ENCODE results near the gene ADARB2.
A peak's percentile ranks its signal among the peaks of the same experiment; 100 is the strongest.

ADARB2 gene

DNA sequence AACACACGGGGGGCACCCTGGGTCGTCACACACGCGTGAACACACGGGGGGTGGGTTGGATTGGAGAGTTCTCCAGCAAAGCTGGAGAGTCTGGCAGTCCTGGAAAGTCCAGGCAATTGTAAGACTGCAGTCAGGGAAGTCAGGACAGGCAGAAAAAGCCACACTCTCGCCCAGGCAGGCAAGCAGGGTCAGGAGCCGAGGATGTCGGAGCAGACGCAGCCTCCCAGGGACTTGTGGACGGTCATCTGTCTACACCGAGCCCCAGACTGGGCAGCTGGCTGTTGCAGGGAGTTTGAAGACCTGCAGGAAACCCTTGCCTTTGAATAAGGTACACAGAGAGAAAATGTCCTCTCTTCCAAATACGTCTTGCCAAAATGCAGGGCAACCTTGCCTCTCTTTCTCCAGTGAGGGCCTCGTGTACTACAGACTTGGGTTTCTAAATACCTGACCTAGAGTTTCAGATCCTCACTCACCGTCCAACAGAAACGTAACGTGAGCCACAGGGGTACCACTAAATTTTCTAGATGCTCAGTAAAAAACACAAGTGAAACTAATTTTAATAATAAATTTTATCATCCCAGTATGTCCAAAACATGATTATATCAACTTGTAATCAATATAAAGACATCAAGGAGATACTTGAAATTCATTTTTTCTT lies 176.7 kb downstream of the ADARB2 start:
- no peak for DNase-seq

DNA sequence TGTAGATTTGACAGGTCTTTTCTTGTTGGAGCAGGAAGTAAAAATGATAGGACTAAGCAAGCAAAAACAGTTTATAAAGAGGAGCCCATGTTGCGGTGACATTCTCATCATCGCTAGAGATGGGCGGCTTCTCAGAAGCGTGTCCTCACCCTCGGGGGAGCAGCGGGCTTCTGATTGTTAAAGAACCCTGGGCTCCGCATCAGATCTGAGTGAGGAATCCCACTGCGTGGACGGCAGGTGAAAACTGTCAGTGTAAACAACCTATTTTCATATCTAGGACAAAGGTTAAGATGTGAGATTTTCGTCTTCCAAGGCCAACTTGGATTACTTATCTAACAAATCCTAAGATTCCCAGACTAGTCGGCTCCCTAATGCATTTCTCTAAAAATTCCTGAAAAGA lies 177.6 kb downstream of the ADARB2 start:
- DNase-seq: no peak

DNA sequence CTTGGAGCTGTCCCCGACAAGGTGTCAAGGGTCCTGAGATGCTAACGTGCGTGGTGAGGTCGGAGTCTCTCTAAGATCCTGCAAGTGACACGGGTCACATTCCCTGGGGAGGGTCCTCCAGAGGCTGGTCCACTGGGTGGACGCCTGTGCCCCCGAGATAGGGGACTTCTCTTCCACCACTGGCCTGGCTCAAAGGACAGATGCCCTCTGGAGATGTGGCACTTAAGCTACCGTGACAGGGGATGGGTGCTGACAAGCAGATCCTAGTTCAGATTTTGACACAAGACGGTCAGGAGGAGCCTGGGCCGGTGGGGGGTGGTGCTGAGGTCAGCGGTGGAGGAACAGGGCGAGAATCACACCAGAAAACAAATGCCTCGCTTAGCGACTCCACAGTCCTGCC lies 178.0 kb downstream of the ADARB2 start:
- DNase-seq: no peak

DNA sequence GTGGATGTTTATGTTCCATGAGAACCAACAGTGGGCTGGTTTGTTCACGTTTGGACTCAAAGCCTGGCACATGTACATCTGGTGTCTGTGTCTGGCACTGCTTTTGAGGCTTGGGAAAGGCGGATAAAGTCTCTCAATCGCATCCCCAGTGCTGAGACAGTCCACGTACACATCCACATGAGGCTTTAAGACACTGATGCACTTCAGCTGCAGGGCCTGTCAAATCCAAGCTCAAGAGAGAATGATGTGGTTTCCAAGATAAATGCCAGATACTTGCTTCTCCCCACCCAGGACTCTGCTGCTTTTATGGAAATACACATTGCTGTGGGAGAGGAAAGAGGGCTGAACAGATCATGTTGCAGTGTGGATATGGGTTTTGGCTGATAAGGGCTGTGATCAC lies 178.4 kb downstream of the ADARB2 start:
- DNase-seq: no peak

DNA sequence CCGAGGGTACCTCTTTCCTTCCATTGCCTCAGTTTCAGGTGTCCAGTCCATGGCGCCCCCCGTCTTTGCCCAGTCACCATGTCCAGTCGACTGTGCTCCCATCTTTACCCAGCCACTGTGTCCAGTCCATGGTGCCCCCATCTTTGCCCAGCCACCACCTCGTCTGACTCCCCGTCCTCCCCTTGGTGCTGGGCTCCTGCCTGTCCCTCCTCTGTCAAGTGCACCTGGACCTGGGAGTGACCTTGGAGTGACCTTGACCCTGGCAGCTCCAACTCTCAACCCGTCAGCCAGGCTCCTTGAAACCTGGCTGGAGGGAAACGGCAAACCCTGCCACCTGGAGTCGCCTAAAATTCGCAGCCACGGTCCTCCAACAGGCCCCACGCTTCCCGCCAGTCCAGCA lies 180.2 kb downstream of the ADARB2 start:
- DNase-seq: no peak

DNA sequence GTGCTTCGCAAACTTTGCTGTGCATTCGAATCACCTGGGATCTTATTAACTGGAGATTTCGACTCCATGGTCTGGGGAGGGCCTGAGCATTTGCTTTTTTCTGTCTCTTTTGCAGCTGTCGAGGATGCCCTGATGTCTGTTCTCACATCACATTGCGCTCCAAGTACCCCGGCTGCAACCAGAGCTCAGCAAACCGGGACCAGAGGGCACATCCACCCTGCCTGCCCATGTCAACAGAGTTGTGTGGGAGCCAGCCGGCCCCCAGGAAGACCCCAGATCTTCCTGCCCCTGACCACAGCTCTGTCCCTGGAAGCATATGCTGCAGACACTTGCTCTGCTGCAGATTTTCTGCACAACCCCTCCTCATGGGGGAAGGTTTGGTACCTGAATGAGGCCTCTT lies 180.8 kb downstream of the ADARB2 start:
- DNase-seq: no peak

DNA sequence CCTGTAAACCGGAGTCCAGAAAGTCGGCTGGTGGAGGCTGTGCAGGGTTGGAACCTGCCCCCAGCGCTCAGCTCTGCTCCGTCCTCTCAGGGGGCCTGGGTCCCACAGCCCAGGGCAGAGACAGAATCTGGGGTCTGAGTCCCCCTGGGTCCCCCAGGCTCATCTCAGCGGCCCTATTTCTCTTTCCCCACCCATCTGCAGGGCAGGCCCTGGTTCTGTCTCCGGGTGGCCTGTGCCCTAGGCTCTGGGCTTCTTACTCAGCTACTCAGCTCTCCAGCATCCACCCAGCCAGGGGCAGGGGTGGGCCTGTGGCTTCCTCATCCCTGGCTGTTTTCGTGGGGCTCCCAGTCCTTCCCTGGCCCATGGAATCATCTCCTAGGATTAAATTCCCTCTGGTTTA lies 183.4 kb downstream of the ADARB2 start:
- no peak for DNase-seq

DNA sequence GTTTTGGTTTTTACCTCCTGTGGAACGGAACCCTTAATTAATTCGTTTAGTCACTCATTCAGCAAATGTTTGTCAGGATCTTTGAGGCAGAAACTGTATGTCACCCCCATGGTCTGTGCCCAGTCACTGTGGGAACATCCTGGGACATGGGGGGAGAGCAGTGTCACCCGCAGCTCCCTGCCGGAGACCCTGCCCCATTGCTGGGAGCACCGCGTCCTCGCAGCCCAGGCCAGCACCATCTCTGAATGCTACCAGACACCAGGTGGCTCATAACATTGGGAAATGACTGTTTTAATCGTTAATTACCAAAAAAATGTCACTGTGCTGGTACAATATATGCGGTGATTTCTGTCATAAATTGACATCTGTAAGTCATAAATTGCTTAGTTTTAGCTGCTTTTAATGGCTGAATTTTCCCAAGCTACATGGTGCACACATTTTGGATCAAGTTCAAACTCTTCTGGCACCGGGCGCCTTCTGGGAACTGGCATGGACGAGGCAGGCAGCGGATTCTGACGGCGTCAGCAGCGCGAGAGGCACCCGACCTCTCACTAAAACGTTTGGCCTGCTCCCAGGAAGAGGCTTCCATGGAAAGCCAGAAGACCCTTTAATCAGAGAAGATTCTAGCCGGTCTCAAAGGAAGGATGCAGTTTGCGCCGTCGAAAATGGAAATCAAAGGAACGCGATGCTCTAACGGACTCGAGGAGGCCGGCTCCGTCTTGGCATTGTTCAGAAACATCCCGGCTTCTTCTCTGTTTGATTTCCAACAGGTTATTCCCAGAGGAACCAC lies 184.2 kb downstream of the ADARB2 start:
- no peak for DNase-seq

DNA sequence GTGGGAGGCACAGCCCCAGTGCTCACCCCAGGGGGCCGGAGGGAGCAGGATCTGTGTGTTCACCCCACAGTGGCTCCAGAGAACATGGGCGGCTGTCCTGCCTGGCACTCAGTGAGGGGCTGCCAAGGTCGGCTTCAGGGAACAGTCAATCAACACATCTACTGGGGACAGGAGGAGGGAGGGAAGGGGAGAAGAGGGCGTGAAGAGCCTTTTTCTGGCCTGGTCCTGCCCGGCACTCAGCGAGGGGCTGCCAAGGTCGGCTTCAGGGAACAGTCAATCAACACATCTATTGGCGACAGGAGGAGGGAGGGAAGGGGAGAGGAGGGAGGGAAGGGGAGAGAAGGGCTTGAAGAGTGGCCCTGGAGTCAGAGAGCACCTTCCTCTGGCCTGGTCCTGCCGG lies 184.9 kb downstream of the ADARB2 start:
- DNase-seq: no peak

DNA sequence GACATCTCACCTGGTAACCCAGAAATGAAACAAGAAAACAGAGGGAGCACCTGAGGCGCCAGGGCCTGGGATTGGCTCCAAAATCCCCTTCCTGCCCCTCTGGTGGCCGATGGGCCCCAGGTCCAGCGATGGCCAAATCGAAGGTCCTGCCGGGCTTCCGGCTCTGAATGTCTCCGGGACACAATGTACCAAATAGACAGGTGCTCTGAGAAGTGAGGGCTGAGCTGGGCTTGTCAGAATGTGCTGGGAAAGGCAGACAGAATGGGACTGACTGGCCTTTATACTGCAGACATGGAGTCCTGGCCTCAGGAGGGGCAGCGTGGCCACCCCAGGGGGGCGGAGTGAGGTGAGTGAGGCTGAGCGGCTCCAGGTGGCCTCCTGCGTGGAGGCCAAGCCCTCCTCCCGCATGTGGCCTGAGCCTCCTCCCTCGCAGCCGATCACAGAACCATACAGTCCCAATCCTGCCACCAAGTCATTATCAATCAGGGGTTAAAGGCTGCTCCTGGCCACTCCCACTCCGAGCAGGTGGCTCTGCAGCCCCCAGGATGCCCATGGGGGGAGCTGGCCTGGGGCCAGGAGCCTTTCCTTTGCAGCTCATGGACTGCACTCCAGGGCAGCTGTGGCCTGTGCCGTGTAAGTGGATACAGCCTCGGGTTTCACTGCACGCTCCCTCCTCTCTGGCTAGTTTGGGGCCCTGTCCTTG lies 185.5 kb downstream of the ADARB2 start:
- peak; percentile 47 to 60 (median 52) for DNase-seq

DNA sequence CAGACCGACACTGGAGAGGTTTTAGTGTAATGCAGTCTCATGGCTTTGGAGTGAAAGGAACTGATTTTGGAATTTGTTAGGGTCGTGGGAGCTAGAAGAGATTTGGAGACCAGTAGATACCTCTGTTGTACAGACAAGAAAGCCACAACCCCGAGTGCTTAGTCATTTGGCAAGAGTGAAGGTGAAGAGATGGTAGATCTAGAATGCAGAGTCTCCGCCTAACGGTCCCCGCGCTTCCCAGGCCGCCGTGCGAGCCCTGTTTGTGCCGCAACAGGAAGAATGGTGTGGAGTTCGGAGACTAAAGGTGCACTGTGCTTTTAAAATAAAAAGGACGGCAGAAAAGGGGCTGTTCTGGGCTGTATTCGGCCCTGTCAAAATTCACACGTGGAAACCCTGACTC lies 186.7 kb downstream of the ADARB2 start:
- no peak for DNase-seq

DNA sequence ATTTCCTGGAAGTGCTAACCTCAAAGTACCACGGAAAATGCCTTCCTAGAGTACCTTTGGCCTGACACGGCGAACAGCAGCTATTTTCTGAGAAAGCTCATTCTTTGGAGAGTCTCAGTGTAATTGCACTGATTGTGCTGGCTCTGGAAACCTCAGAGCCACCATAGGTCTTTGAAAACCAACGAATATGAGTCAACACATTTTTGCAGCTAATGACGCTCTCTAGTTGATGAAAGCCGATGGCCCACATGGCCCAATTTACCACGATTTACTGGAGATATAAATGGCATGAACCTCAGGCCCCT lies 187.1 kb downstream of the ADARB2 start:
- DNase-seq: peak in 1 of 3 experiments; percentile 77

DNA sequence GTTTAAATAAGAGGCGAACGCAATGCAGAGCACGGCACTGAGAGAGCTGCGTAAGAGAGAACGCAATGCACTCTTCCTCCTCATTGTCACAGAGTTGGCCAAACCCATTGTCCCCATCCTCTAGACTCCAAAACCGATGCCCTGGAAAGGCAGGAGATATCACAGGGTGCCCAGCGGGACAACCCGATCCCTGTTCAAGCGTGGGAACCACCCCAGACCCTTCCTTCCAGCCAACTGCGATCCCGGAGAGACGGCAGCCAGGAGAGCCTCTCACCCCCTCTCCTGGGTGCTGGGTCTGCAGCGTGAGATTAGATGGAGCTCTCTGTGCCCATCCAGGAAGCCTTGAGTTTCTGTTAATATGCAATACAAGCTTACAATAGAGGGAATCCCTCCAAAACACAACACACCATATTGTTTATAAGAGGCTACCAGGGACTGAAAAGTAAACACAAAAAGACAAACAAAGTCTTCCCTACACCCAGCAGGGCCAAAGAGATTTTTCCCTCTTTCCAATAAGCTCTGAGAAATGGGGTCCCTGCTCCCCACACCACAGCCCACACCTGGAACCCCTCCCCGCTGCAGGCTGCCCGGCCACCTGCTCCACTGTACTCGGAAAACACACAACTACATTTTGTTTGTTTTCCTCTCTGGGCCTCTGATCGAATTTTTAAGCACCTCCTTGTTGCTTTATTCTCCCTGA lies 187.6 kb downstream of the ADARB2 start:
- peak in 2 of 3 experiments; percentile 2 to 33 for DNase-seq

DNA sequence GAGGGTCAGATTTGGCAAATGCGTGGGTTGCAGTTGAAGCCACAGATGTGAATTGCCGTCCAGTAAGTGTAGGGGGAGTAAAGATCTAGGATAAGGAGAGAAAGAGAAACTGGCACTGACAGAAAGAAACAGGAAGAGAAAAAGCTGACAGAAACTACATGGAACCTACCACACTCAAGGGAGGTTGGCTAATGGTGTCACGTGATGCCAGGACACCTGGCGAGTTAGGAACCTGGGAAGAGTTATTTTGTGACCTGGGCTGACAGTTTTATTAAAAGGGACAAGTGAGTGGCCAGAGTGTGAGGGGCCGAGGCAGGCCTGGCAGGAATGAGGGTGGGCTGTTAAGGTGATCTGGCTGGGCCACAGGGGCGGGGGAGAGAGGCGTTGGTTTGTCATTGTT lies 188.7 kb downstream of the ADARB2 start:
- DNase-seq: no peak

DNA sequence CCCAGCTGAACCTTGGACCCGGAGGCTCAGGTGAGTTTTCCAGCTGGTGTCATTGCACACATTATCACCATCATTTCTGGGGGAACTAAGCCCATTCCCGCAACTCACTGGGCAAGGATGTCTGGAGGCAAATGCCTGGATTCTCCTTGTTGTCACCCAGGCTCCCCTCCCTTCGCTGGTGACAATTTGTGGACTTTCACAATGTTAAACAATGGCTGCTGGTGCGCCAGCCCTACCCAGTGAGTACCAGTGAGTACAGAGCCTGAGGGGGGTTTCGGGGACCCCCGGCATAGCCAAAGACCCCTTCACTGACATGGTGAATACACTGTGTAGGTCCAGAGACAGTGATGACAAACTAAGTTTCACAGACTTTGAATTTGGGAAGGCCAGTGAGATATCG lies 189.2 kb downstream of the ADARB2 start:
- DNase-seq: no peak

DNA sequence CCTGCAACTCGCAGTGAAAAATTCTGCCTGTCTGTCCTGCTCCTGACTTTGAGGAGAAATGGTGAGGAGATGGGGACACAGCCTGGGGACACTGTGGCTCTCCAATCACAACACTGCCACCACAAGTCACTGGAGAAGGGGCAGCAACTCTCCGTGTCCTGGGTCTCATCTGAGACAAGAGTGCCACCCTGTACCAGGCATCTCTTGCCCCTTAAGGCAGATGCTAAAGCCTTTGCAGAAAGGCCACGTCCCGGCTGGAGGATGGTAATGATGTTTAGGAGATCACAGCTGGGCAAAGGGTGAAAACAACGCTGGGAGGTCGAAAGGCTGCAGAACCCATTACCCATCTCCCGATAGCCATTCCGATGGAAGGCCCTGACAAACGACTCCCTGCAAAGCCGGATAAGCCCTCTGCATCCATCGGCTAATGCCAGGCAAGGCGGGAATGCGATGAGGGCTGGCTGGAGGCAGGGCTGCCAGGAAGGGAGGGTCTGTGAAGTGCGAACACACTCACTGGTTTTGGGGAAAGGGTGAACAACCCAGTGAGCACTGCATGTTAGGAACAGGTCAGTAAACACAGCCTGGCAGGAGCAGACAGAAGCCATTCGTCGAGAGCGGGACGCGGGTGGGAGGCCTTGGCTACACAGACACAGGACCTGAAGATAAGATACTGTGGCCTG lies 190.8 kb downstream of the ADARB2 start:
- DNase-seq: no peak

DNA sequence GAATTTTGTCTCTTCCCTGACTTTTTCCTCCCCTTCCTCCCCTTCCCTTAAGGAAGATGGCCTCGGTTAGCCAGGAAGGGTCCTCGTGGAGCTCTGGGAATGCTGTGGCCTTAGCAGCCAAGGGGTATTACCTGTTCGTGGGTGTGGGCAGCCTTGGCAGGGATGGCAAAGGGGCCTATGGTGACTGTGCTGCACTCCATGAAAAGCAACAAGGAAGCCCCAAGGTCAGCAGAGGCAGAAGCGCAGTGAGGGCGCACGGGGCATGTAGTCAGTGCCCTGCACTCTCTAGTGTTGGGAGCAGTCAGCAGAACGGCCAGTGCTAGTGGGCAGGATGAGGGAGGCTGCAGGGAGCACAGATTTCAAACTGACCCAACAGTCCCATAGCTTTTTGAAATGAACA lies 191.8 kb downstream of the ADARB2 start:
- no peak for DNase-seq

DNA sequence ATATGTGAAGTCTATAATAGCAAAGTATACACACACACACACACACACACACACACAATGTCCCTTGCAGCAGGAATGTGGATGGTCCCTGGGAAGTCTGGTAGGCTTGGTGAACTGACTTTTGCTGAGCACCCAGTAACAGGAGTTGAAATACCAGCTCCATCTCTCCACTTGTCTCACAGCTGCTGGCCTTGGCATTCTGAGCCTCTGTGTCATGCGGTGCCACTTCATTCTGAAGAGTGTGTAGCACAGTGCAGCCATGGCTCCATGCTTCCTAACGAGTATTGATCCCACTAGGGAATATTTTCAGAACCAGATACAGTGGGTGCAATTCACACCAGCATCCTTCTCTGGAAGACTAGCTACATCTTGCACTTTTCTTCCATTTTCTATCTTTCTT lies 192.4 kb downstream of the ADARB2 start:
- peak in 2 of 3 experiments; percentile 14 to 62 for DNase-seq

DNA sequence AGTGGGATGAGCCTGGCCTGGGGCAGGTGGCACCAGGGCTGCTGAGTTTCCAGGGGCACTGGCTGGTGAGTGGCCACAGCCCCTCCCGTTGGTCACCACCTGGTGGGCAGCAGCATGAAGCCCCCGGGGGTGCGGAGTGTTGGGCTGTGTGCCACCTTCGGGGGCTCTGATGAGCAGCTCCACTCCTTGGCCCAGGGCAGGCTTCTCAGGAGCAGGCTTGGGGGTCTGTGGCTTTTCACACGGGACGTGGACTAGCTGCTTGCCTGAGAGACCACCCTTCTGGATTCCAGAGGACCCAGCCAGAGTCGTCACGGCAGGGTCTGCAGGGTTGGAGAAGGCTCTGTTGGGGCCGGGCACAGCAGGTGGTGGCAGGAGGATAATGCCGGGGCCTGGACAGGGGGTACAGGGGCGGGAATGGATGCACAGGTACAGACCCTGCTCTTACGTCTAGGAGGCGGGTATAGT lies 193.1 kb downstream of the ADARB2 start:
- DNase-seq: no peak

DNA sequence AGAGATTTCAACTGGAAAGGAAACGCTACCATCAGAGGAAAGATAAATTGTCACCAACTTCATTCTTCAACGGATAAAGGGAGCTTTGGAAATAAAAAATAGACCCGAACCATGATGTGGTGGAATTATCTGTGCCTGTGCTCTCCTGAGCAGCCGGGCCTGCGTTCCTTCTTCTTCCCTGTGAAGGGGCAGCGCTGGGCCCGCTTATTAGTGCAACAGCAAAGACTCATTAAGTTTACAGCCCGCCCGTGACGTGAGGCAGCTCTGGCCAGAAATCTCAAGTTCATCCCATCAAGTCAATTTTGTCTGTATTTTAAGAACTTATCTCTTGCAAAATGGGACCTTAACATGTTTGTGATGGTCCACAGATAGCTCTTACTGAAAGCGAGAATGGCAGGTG lies 193.7 kb downstream of the ADARB2 start:
- DNase-seq: no peak

DNA sequence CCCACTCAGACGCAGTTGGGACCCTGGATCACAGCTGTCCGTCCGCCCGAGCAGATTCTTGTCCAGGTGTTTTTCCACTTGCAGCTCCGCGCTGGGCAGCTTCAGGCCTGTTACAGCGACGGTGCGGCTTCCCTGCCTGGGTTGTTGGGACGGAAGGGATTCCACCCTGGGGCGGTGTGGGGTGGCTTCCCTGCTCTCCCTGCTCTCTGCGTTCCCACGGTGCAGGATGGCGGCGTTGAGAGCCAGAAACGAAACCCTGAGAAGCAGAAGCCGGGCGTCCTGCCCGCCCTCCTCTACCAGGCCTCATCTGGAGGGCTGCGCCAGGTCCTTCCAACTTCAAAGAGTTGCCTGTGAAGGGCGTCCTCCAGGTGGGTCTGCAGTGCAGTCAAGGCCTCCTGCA lies 194.4 kb downstream of the ADARB2 start:
- no peak for DNase-seq

DNA sequence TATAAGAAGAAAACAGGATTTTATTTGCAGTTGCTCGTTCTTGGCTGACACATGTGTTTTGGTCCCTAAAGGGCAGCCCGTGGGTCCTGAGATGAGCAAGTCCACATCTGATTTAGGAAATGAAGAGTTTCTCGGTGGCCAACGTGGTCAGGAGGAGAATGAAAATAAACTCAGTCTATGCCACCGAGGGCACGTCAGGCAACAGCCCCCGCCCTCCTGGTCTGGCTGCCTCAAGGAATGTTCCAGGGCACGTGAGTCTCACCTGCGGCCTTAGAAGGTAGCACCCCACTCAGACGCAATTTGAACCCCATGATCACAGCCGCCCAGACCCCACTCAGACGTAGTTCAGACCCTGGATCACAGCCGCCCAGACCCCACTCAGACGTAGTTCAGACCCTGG lies 197.2 kb downstream of the ADARB2 start:
- DNase-seq: no peak

DNA sequence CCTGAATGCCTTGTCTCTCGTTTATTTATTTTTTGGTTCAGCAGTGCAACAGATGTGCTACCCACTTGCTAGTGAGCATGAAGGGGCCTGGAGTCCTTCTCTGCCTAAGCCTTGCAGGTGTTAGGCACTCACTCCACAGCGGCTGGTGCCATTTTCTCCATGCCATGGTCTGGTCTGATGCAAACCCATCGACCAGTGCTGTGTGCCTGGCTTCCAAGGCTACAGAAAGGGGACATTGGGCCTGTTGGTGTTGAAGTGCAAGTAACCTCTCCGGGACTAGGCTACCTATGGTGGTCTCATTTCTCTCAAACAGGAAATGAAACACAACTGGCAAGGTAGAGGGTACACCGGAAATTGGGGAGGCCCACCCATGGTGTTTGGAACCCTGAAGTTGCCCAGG lies 198.1 kb downstream of the ADARB2 start:
- no peak for DNase-seq

All from NCI-H1417 (cell line).